Tracheal epithelial cell (primary cell): ENCODE results near the gene ESD. TPM values are rescaled to one million over a fixed set of nuclear protein-coding genes. Genes with fewer than 3 reads are reported as not detected.

ENCODE experiments used
- total RNA-seq: library from RNA; depleted of rRNA; stranded (reverse); fragments of >200 nt; gene quantifications from 2 replicates; pipeline ENCODE4 v1.2.1, GENCODE V29; 2014

Gene ESD, protein sequence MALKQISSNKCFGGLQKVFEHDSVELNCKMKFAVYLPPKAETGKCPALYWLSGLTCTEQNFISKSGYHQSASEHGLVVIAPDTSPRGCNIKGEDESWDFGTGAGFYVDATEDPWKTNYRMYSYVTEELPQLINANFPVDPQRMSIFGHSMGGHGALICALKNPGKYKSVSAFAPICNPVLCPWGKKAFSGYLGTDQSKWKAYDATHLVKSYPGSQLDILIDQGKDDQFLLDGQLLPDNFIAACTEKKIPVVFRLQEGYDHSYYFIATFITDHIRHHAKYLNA
- total RNA-seq: 87.5 and 101 TPM in 2 replicates

DNA sequence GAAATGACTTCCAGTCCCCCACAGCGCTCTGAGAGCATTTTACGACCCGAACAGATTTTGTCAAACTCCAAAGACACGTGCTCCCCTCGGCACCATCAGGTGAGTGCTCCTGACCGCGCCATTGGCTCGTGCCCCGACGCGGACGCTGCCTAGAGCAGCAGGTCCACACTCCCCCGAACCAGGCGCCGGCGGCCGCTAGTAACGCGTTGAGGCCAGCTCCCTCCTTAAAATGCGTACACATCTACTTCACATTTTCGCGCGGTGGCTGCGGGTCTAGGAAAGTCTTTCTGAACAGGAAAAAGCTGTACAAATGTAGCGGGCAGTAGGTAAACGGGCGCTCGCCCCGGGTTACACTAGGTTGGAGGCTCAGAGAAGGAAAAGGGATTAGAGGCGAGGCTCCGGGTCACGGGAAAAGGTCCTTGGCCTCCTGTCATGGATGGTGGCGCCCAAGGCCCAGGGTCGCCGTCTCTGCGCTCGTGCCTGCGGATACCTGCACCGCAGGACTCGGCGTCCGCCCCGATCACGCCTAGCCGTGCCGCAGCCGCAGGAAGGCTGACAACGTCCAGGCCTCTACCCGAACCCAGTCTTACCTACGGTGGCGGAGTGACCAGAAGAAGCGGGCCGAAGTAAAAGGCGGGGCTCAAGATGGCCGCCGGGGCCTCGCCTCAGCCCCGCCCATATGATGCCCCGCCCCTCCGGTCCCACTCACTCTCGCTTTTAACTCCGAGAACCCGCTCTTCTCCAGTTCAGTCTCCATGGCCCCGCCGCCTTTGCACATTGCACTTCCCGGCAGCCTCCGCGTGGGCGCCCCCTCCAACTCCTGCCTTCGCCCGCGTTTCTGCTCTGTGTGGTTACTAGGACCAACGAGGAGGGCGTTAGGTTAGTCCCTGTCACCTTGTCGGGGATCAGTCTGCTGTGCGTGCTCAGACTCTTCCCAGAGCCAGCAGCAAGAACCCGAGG is at the start of gene ESD:
Gene ESD (minus strand): TSS at position 647 of the 960 bp plus-strand sequence. CDS start 5,748 bp downstream, outside the sequence.

Other genes starting within 250 kb of the ESD start
- gene LRCH1, start 244.0 kb downstream of the ESD start, total RNA-seq: 5.1 and 7.2 TPM in 2 replicates
- not detected in 2 replicates for gene HTR2A, start 99.9 kb upstream of the ESD start, total RNA-seq